CD14-positive monocyte (primary cell): ENCODE data around the gene ZNF674. TPM values are rescaled to one million over a fixed set of nuclear protein-coding genes. Genes with fewer than 3 reads are reported as not detected.

Experiments used
- DNase-seq, 3 donors: peaks; one replicate each; pipeline ENCODE4 v3.0.0-alpha.2; 2011 to 2022
- H2AFZ ChIP-seq: 2 replicates; pipeline ENCODE4 v1.6.0; 2012; ENCODE audit warnings: mild to moderate bottlenecking, low read depth, low read length, inconsistent platforms; ENCODE audit not compliant: insufficient read depth, poor library complexity, severe bottlenecking
- H3K27ac ChIP-seq, 2 donors: 1 replicate in 1 of 2; 2 replicates in 1 of 2; pipeline ENCODE4 v1.5.1; 2012 to 2013; ENCODE audit warnings: low read length in 2 of 2, control low read depth in 1 of 2, inconsistent platforms in 1 of 2, low read depth in 1 of 2, mild to moderate bottlenecking in 1 of 2
- H3K27me3 ChIP-seq, 2 donors: one replicate each; pipeline versions ENCODE4 v1.6.0 to v1.6.1; 2011 to 2013; ENCODE audit warnings: low read length in 2 of 2; ENCODE audit not compliant: control insufficient read depth in 2 of 2, insufficient read depth in 2 of 2
- H3K36me3 ChIP-seq, 2 donors: replicated peaks in 1 of 2; 1 replicate in 1 of 2; 2 replicates in 1 of 2; pipeline versions ENCODE4 v1.5.1 to v1.6.1; 2012 to 2013; ENCODE audit warnings: low read length in 2 of 2, control low read depth in 1 of 2, inconsistent platforms in 1 of 2, mild to moderate bottlenecking in 1 of 2; ENCODE audit not compliant: insufficient read depth in 2 of 2, control insufficient read depth in 1 of 2
- H3K4me1 ChIP-seq, 2 donors: 1 replicate in 1 of 2; 2 replicates in 1 of 2; pipeline versions ENCODE4 v1.5.1 to v1.6.1; 2012 to 2013; ENCODE audit warnings: low read length in 2 of 2, control low read depth in 1 of 2, inconsistent platforms in 1 of 2, mild to moderate bottlenecking in 1 of 2, moderate library complexity in 1 of 2; ENCODE audit not compliant: insufficient read depth in 2 of 2, control insufficient read depth in 1 of 2
- H3K4me2 ChIP-seq: replicated peaks from 2 replicates; pipeline ENCODE3; 2012; ENCODE audit warnings: low read length, moderate library complexity, mild to moderate bottlenecking; ENCODE audit not compliant: poor library complexity, severe bottlenecking; ENCODE audit errors: extremely low read depth
- H3K4me3 ChIP-seq, 3 experiments: fragments of 200-600 bp in 1 of 3; sonication (generic) in 1 of 3; replicated peaks in 1 of 3; 1 replicate in 2 of 3; 2 replicates in 1 of 3; pipeline ENCODE4 v1.5.1; 2011 to 2013; ENCODE audit warnings: low read length in 3 of 3, mild to moderate bottlenecking in 3 of 3, control low read depth in 2 of 3, low read depth in 2 of 3, inconsistent platforms in 1 of 3, moderate library complexity in 1 of 3
- H3K79me2 ChIP-seq: 2 replicates; pipeline ENCODE4 v1.6.0; 2012; ENCODE audit warnings: mild to moderate bottlenecking, control low read depth, inconsistent platforms, low read length, moderate library complexity; ENCODE audit not compliant: insufficient read depth
- H3K9ac ChIP-seq: 2 replicates; pipeline ENCODE4 v1.6.0; 2017; ENCODE audit warnings: low read length, mild to moderate bottlenecking; ENCODE audit not compliant: insufficient read depth, poor library complexity, severe bottlenecking
- H3K9me3 ChIP-seq, 2 donors: replicated peaks in 1 of 2; 1 replicate in 1 of 2; 2 replicates in 1 of 2; pipeline versions ENCODE4 v1.5.1 to v1.6.1; 2012 to 2013; ENCODE audit warnings: low read length in 2 of 2, control low read depth in 1 of 2; ENCODE audit not compliant: control insufficient read depth in 1 of 2, insufficient read depth in 1 of 2
- H4K20me1 ChIP-seq: 2 replicates; pipeline ENCODE4 v1.6.0; 2012; ENCODE audit warnings: mild to moderate bottlenecking, low read length, control low read depth, moderate library complexity; ENCODE audit not compliant: insufficient read depth
- H3K27ac Mint-ChIP-seq, 7 donors: one replicate each; pipeline ENCODE4 v1.8.0; 2020; ENCODE audit warnings: mild to moderate bottlenecking in 7 of 7, mixed read lengths in 7 of 7, moderate library complexity in 6 of 7, inconsistent platforms in 2 of 7
- H3K27me3 Mint-ChIP-seq, 3 donors: one replicate each; pipeline ENCODE4 v1.8.0; 2021 to 2022; ENCODE audit warnings: low read depth in 3 of 3, mild to moderate bottlenecking in 3 of 3, mixed read lengths in 3 of 3, moderate library complexity in 3 of 3, inconsistent platforms in 1 of 3
- H3K36me3 Mint-ChIP-seq, 2 donors: one replicate each; pipeline ENCODE4 v1.8.0; 2020; ENCODE audit warnings: mixed read lengths in 2 of 2, inconsistent platforms in 1 of 2, mild to moderate bottlenecking in 1 of 2
- H3K4me1 Mint-ChIP-seq: one replicate; pipeline ENCODE4 v1.8.0; 2020; ENCODE audit warnings: mild to moderate bottlenecking, mixed read lengths
- H3K4me3 Mint-ChIP-seq, 2 donors: one replicate each; pipeline ENCODE4 v1.8.0; 2020; ENCODE audit warnings: mild to moderate bottlenecking in 2 of 2, mixed read lengths in 2 of 2, moderate library complexity in 1 of 2
- H3K9me3 Mint-ChIP-seq, 7 donors: one replicate each; pipeline ENCODE4 v1.8.0; 2020 to 2022; ENCODE audit warnings: mixed read lengths in 7 of 7, mild to moderate bottlenecking in 6 of 7, moderate library complexity in 6 of 7, inconsistent platforms in 2 of 7
- CTCF ChIP-seq: fragments of 200-600 bp; IDR thresholded peaks from one replicate; pipeline ENCODE4 v1.8.0; 2022; ENCODE audit warnings: antibody characterized with exemption, mild to moderate bottlenecking
- WGBS: methylation state at CpG from one replicate; pipeline ENCODE4 v1.1.5; 2013; ENCODE audit warnings: missing lambda C conversion rate; ENCODE audit not compliant: insufficient coverage; 5-methylcytosine and 5-hydroxymethylcytosine counted together
- intact Hi-C, 2 donors: fragments of 100-400 bp; cut with micrococcal nuclease; formaldehyde crosslinking; loops; one replicate each; pipeline versions ENCODE4 v1.15.0 to v1.15.1; 2023
- polyA plus RNA-seq, 3 donors: library from polyadenylated mRNA; depleted of rRNA in 1 of 3; unstranded in 2 of 3; stranded (reverse) in 1 of 3; fragments of 300-500 nt in 2 of 3; fragments of >200 nt in 1 of 3; fragmentation: Illumina TruSeq in 2 of 3; gene quantifications; 1 replicate in 2 of 3; 2 replicates in 1 of 3; pipeline ENCODE4 v1.2.3, GENCODE V29; 2012 to 2021

Gene ZNF674
- polyA plus RNA-seq, 3 donors = 0.65 to 1.4 (median 0.93) TPM

- DNase-seq = peak in 2 of 3 donors; percentile 36 to 38
- Mint-ChIP-seq H3K36me3 (peaks cover 1 to 2% of the 10 kb centered on the region in 2 donors), H3K27ac (peak within 1 kb of the TSS in 6 of 7 donors; percentile 50 to 83 (median 68)), H3K4me3 (peak within 1 kb of the TSS; percentile 79 to 84), H3K27me3 (peaks cover 3 to 24% (median 24%) of the 10 kb centered on the region in 3 donors), H3K9me3 (peaks cover 0 to 13% (median 2%) of the 10 kb centered on the region in 7 donors), H3K4me1 (peaks cover 45% of the 10 kb centered on the region)
- Histone ChIP-seq H3K36me3 (no peaks in the 10 kb centered on the region), H3K9me3 (peaks cover 0 to 5% of the 10 kb centered on the region in 2 donors), H3K79me2 (no peaks in the 10 kb centered on the region), H3K4me1 (peaks cover 33 to 41% of the 10 kb centered on the region in 2 donors), H3K4me3 (peak within 1 kb of the TSS; percentile 42 to 75 (median 59)), H4K20me1 (peaks cover 10% of the 10 kb centered on the region), H3K27me3 (peaks cover 0 to 7% of the 10 kb centered on the region in 2 donors), H3K4me2 (peak within 1 kb of the TSS; percentile 82), H3K27ac (peak within 1 kb of the TSS in 1 of 2 donors; percentile 33), H2AFZ (peak within 1 kb of the TSS; percentile 75), H3K9ac (peak within 1 kb of the TSS; percentile 56)
- under 1% methylated on average over 28 of the region's 35 CpGs for WGBS
- TF ChIP-seq CTCF = no peak
- intact Hi-C loops = loop anchor here in 1 of 2 donors (10.0 kb wide), 1 partner anchor 51 kb away; no protein-coding TSS in a partner anchor
These were observed 28.2 kb upstream of the ZNF674 start, which contains the start of gene CHST7 for GRCh38 chrX:46573331-46573891. Gene CHST7, plus strand, starts transcription at chrX:46573765. Its CDS starts 167 bp downstream, at chrX:46573932.

GRCh38 chrX:46572340-46572936, 27.2 kb upstream of the ZNF674 start:
- H3K4me1 Mint-ChIP-seq = peaks cover 38% of the 10 kb centered on the region
- H3K9me3 Mint-ChIP-seq = peaks cover 0 to 12% (median 2%) of the 10 kb centered on the region in 7 donors
- peaks cover 33 to 41% of the 10 kb centered on the region in 2 donors for H3K4me1 ChIP-seq
- peak in 2 of 3 donors; percentile 43 to 58 for DNase-seq
- H3K27ac Mint-ChIP-seq = peak overlapping the region in 5 of 7 donors; percentile 52 to 83 (median 70)
- peaks cover 6% of the 10 kb centered on the region for H4K20me1 ChIP-seq
- no peak overlapping the region for H3K9ac ChIP-seq
- H3K36me3 ChIP-seq = no peaks in the 10 kb centered on the region
- H3K27ac ChIP-seq = peak overlapping the region in 1 of 2 donors; percentile 33
- H2AFZ ChIP-seq = no peak overlapping the region
- 72% methylated on average over 3 of the region's 5 CpGs for WGBS
- H3K4me3 Mint-ChIP-seq = peak overlapping the region; percentile 79 to 84
- peak overlapping the region in 1 of 3 experiments; percentile 75 for H3K4me3 ChIP-seq
- peak; percentile 30 for TF ChIP-seq CTCF
- H3K9me3 ChIP-seq = peaks cover 0 to 5% of the 10 kb centered on the region in 2 donors
- peaks cover 3 to 22% (median 21%) of the 10 kb centered on the region in 3 donors for H3K27me3 Mint-ChIP-seq
- H3K4me2 ChIP-seq = peak overlapping the region; percentile 82
- intact Hi-C loops = loop anchor here in 1 of 2 donors (10.0 kb wide), 1 partner anchor 52 kb away; no protein-coding TSS in a partner anchor
- H3K27me3 ChIP-seq = peaks cover 0 to 7% of the 10 kb centered on the region in 2 donors
- H3K36me3 Mint-ChIP-seq = peaks cover 0 to 1% of the 10 kb centered on the region in 2 donors
- no peaks in the 10 kb centered on the region for H3K79me2 ChIP-seq
